ENCODE data around the gene TUBGCP6. TPM values are rescaled to one million over a fixed set of nuclear protein-coding genes. Genes with fewer than 3 reads are reported as not detected.
A peak's percentile ranks its signal among the peaks of the same experiment; 100 is the strongest.

The TUBGCP6 gene
- total RNA-seq, 1 donor from 2014 or later, result 18.2 TPM

GRCh38 chr22:50178871-50179869 is 65.7 kb downstream of the TUBGCP6 start:
- no peak for FAIRE-seq
- DNase-seq (ENCODE audit: low read depth), result no peak

GRCh38 chr22:50178471-50178864 is 66.4 kb downstream of the TUBGCP6 start:
- Histone ChIP-seq H3K4me3 (ENCODE audit: low read depth, low read length) (no peak overlapping the region), H3K27me3 (ENCODE audit: control insufficient read depth, insufficient read depth, low read length) (no peaks in the 10 kb centered on the region), H3K36me3 (ENCODE audit: control insufficient read depth, insufficient read depth, low read length) (no peaks in the 10 kb centered on the region)
- FAIRE-seq (no peak), DNase-seq (ENCODE audit: low read depth) (no peak)
- TF ChIP-seq CTCF (IDR thresholded peaks at IDR 0.05; ENCODE audit: insufficient read depth, low read length, severe bottlenecking), result no peak

More at GRCh38 chr22:50178871-50179869, 65.7 kb downstream of the TUBGCP6 start:
- Histone ChIP-seq H3K36me3 (ENCODE audit: control insufficient read depth, insufficient read depth, low read length) (no peaks in the 10 kb centered on the region), H3K27me3 (ENCODE audit: control insufficient read depth, insufficient read depth, low read length) (no peaks in the 10 kb centered on the region), H3K4me3 (ENCODE audit: low read depth, low read length) (no peak overlapping the region)
- no peak for TF ChIP-seq CTCF (IDR thresholded peaks at IDR 0.05; ENCODE audit: insufficient read depth, low read length, severe bottlenecking)

GRCh38 chr22:50177537-50178470 is 67.0 kb downstream of the TUBGCP6 start:
- Histone ChIP-seq H3K27me3 (ENCODE audit: control insufficient read depth, insufficient read depth, low read length) (no peaks in the 10 kb centered on the region), H3K4me3 (ENCODE audit: low read depth, low read length) (no peak overlapping the region), H3K36me3 (ENCODE audit: control insufficient read depth, insufficient read depth, low read length) (no peaks in the 10 kb centered on the region)
- FAIRE-seq (peak; percentile 55), DNase-seq (ENCODE audit: low read depth) (no peak)
- TF ChIP-seq CTCF (IDR thresholded peaks at IDR 0.05; ENCODE audit: insufficient read depth, low read length, severe bottlenecking), result no peak

- Histone ChIP-seq H3K27me3 (ENCODE audit: control insufficient read depth, insufficient read depth, low read length) (no peaks in the 10 kb centered on the region), H3K36me3 (ENCODE audit: control insufficient read depth, insufficient read depth, low read length) (no peaks in the 10 kb centered on the region), H3K4me3 (ENCODE audit: low read depth, low read length) (no peak overlapping the region)
- DNase-seq (ENCODE audit: low read depth), result no peak
- no peak for FAIRE-seq
- no peak for TF ChIP-seq CTCF (IDR thresholded peaks at IDR 0.05; ENCODE audit: insufficient read depth, low read length, severe bottlenecking)
Observed at GRCh38 chr22:50176850-50177536, 67.8 kb downstream of the TUBGCP6 start.
